Activated B cell treated with CpG ODN at 0.5 μM for 24 hours (primary cell): Measurements from ENCODE around the gene OMP. TPM values are rescaled to one million over a fixed set of nuclear protein-coding genes. Genes with fewer than 3 reads are reported as not detected.

ENCODE experiments used
- ATAC-seq: fragments of 200-7000 bp; cut with Tn5 transposase; one replicate; pipeline ENCODE4 v1.10.0; 2021; ENCODE audit warnings: low read depth, mild to moderate bottlenecking, moderate library complexity
- CTCF ChIA-PET: fragments of 350-600 bp; sonication (Branson Sonifier 250); formaldehyde crosslinking; loops from one replicate; lab custom pipeline; 2021; ENCODE audit warnings: antibody characterized with exemption; lab: Charles Lee
- POLR2A ChIA-PET: fragments of 350-600 bp; sonication (Branson Sonifier 250); formaldehyde crosslinking; loops from one replicate; lab custom pipeline; 2021; ENCODE audit warnings: antibody characterized with exemption; lab: Charles Lee
- DNase-seq: peaks from one replicate; pipeline ENCODE4 v3.0.0; 2022
- H3K27ac Mint-ChIP-seq: one replicate; pipeline ENCODE4 v1.8.0; 2020; ENCODE audit warnings: mixed read lengths
- H3K27me3 Mint-ChIP-seq: one replicate; pipeline ENCODE4 v1.8.0; 2021; ENCODE audit warnings: mixed read lengths
- H3K36me3 Mint-ChIP-seq: one replicate; pipeline ENCODE4 v1.8.0; 2021; ENCODE audit warnings: low read depth, mixed read lengths
- H3K4me1 Mint-ChIP-seq: one replicate; pipeline ENCODE4 v1.8.0; 2021; ENCODE audit warnings: mixed read lengths
- H3K4me3 Mint-ChIP-seq: one replicate; pipeline ENCODE4 v1.8.0; 2020; ENCODE audit warnings: mild to moderate bottlenecking, mixed read lengths
- H3K9me3 Mint-ChIP-seq: one replicate; pipeline ENCODE4 v1.8.0; 2020; ENCODE audit warnings: mixed read lengths
- intact Hi-C: fragments of 100-400 bp; cut with micrococcal nuclease; formaldehyde crosslinking; loops from one replicate; pipeline ENCODE4 v1.15.1; 2024
- total RNA-seq: library from RNA; stranded (reverse); gene quantifications from 2 replicates; pipeline ENCODE4 v1.2.3, GENCODE V29; 2022
- TF ChIP-seq, protein P1 (sequence below): fragments of 200-600 bp; IDR thresholded peaks from one replicate; pipeline ENCODE4 v1.8.0; 2022; ENCODE audit warnings: antibody characterized with exemption, mild to moderate bottlenecking

Gene OMP
- total RNA-seq, 1 donor from 2014 or later: not detected

DNA sequence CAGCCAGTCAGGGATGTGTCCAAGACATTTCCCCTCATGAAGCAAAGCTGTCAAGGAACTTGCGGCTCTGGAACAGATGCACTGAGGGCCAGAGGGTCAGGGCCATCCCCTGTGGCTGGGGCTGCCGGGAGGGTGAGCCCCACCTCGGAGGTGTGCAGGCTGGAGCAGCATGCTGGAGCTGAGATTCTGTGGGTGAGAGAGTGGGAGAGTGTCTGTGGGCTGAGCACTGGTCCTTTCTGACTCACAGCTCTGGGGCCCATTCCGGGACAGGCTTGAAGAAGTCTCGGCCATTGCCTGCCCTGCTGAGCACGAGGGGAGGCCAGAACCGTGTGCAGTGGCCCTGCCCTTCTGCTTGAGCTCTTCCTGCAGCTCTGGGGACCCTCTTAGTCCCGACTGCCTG is 2.1 kb downstream of the OMP start:
- Mint-ChIP-seq H3K27ac (no peak overlapping the region), H3K27me3 (peaks cover 6% of the 10 kb centered on the region), H3K4me1 (peaks cover 1% of the 10 kb centered on the region), H3K36me3 (no peaks in the 10 kb centered on the region), H3K4me3 (no peak overlapping the region), H3K9me3 (no peaks in the 10 kb centered on the region)
- DNase-seq (no peak), ATAC-seq (no peak)
- ChIA-PET CTCF (interaction anchor here (3.8 kb wide), 1 partner anchor 14 kb away, joined by 16 read pairs; no protein-coding TSS in a partner anchor), POLR2A (no interaction called here)
- intact Hi-C loops: no loop called here
- TF ChIP-seq, protein P1, sequence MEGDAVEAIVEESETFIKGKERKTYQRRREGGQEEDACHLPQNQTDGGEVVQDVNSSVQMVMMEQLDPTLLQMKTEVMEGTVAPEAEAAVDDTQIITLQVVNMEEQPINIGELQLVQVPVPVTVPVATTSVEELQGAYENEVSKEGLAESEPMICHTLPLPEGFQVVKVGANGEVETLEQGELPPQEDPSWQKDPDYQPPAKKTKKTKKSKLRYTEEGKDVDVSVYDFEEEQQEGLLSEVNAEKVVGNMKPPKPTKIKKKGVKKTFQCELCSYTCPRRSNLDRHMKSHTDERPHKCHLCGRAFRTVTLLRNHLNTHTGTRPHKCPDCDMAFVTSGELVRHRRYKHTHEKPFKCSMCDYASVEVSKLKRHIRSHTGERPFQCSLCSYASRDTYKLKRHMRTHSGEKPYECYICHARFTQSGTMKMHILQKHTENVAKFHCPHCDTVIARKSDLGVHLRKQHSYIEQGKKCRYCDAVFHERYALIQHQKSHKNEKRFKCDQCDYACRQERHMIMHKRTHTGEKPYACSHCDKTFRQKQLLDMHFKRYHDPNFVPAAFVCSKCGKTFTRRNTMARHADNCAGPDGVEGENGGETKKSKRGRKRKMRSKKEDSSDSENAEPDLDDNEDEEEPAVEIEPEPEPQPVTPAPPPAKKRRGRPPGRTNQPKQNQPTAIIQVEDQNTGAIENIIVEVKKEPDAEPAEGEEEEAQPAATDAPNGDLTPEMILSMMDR: no peak

- Mint-ChIP-seq H3K9me3 (no peaks in the 10 kb centered on the region), H3K27ac (no peak overlapping the region), H3K36me3 (no peaks in the 10 kb centered on the region), H3K27me3 (peaks cover 6% of the 10 kb centered on the region), H3K4me3 (no peak overlapping the region), H3K4me1 (peaks cover 1% of the 10 kb centered on the region)
- ChIA-PET POLR2A (interaction anchor here (0.6 kb wide), 1 partner anchor 731 kb away, joined by 7 read pairs; no protein-coding TSS in a partner anchor), CTCF (interaction anchor here (3.8 kb wide), 1 partner anchor 15 kb away, joined by 16 read pairs; no protein-coding TSS in a partner anchor)
- TF ChIP-seq, protein P1: no peak
- DNase-seq (no peak), ATAC-seq (no peak)
- intact Hi-C loops: no loop called here
Measured at GRCh38 chr11:77106321-77106720, 3.7 kb downstream of the OMP start.

- Mint-ChIP-seq H3K4me1 (peaks cover 1% of the 10 kb centered on the region), H3K9me3 (no peaks in the 10 kb centered on the region), H3K36me3 (no peaks in the 10 kb centered on the region), H3K4me3 (no peak overlapping the region), H3K27me3 (peaks cover 6% of the 10 kb centered on the region), H3K27ac (no peak overlapping the region)
- ATAC-seq (no peak), DNase-seq (no peak)
- intact Hi-C loops: no loop called here
- ChIA-PET POLR2A (interaction anchor here (0.6 kb wide), 1 partner anchor 732 kb away, joined by 7 read pairs; no protein-coding TSS in a partner anchor), CTCF (interaction anchor here (3.8 kb wide), 1 partner anchor 16 kb away, joined by 16 read pairs; no protein-coding TSS in a partner anchor)
- TF ChIP-seq, protein P1: no peak
Measured at GRCh38 chr11:77106759-77107158, 4.1 kb downstream of the OMP start.

DNA sequence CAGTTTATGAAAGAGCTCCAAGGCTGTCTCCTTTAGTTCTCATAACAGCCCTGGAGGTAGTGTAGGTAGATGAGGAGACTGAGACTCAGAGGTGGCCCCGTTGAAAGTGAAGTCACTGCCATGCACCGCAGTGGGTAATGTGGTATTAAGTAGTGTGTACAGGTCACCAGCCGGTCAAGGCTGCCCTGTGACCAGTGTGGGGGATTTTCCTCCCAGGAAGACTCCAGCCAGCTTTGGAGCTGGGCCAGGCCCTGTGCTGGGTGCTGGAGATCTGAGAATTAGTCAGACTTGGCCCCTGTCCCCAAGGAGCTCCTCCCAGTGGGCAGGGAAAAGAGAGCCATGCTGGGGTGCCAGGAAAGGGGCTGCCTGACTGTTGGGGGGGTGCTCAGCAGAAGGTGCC is 5.3 kb downstream of the OMP start:
- POLR2A ChIA-PET: no interaction called here
- H3K4me1 Mint-ChIP-seq: peaks cover 1% of the 10 kb centered on the region
- no peak for DNase-seq
- TF ChIP-seq, protein P1: no peak
- no peak overlapping the region for H3K4me3 Mint-ChIP-seq
- H3K27ac Mint-ChIP-seq: no peak overlapping the region
- intact Hi-C loops: no loop called here
- CTCF ChIA-PET: no interaction called here
- no peak for ATAC-seq
- peaks cover 6% of the 10 kb centered on the region for H3K27me3 Mint-ChIP-seq
- H3K36me3 Mint-ChIP-seq: no peaks in the 10 kb centered on the region
- no peaks in the 10 kb centered on the region for H3K9me3 Mint-ChIP-seq

DNA sequence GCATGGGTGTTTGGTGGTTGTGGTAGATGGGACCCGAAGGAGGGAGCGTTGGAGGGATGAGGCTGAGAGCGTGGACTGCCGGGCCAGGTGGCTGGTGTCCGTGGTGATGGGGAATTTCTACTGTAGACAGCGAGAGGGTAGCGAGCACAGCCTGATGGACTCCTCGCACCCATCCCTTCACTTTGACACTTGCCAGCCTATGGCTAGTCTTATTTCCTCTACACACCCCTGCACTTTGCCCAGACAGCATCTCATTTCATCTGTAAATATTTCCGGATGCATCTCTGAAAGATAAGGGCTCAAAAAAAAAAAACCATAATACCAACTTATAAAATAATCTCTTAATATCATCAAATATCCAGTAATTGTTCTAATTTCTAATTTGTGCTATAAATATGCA is 5.8 kb downstream of the OMP start:
- Mint-ChIP-seq H3K27me3 (peaks cover 6% of the 10 kb centered on the region), H3K4me1 (peaks cover 1% of the 10 kb centered on the region), H3K4me3 (no peak overlapping the region), H3K27ac (no peak overlapping the region), H3K36me3 (no peaks in the 10 kb centered on the region), H3K9me3 (no peaks in the 10 kb centered on the region)
- ChIA-PET CTCF (no interaction called here), POLR2A (no interaction called here)
- ATAC-seq (no peak), DNase-seq (no peak)
- intact Hi-C loops: no loop called here
- TF ChIP-seq, protein P1: no peak
